ENCODE measurements around the gene ZNF668. TPM values are rescaled to one million over a fixed set of nuclear protein-coding genes. Genes with fewer than 3 reads are reported as not detected.
A peak's percentile ranks its signal among the peaks of the same experiment; 100 is the strongest.
"Not testable (repeated sequence)": the region's sequence is repeated elsewhere in the genome, so short reads cannot be mapped to it uniquely, and the experiment has no call there.

Gene ZNF668
- total RNA-seq, 1 donor from 2014 or later: 5.4 TPM

DNA sequence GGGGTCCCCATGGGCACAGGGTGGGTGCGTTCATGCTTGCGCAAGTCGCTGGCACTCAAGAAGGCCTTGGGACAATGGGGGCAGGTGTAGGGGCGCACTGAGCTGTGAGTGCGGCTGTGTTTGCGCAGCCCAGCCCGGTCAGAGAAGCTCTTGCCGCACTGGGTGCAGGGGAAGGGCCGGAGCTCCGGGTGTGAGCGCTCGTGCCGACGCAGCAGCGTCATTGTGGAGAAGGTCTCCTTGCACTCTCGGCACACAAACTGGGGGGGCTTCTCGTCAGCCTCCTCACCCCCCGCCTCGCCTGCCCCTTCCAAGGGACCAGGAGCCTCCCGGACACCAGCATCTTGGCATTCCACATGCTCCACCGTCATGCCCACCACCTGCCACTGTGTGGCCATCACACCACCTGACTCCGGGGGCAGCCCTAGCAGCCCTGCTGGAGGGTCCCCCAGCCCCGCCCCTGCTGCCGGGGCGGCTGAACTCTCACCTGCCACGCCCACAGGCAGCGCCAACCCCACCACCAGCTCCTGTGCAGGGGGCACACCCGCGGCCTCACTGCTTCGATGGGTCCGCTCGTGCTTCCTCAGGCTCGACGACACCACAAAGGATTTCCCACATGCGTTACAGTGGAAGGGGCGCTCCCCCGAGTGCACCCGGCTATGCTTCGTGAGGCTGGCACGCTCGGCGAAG is 12.8 kb downstream of the ZNF668 start:
- DNase-seq (ENCODE audit: low read depth in 2 of 2): no peak

GRCh38 chr16:31055613-31056012 is 18.4 kb downstream of the ZNF668 start:
- DNase-seq (ENCODE audit: low read depth in 2 of 2): no peak

DNA sequence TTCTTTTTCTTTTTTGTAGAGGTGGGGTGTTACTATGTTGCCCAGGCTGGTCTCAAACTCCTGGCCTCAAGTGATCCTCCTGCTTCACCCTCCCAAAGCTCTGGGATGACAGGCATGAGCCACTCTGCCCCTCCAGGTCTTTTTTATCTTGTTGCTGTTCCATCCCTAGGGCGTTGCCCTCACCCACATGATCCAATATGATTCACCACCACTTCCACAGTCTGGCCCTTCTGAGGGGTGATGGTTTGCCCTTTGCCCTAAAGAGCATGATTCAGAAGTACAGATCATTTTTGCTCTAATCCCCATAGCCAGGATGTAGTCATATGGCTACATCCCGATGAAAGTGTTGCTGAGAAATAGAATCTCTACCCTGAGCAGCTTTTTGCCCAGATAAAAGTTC is 21.9 kb downstream of the ZNF668 start:
- DNase-seq (ENCODE audit: low read depth in 2 of 2): peak in 1 of 2 donors; percentile 61

- DNase-seq (ENCODE audit: low read depth in 2 of 2): no peak
Measured at GRCh38 chr16:31050280-31051030, 23.6 kb downstream of the ZNF668 start.

GRCh38 chr16:31043898-31044481 is 30.1 kb downstream of the ZNF668 start:
- DNase-seq (ENCODE audit: low read depth in 2 of 2): no peak

DNA sequence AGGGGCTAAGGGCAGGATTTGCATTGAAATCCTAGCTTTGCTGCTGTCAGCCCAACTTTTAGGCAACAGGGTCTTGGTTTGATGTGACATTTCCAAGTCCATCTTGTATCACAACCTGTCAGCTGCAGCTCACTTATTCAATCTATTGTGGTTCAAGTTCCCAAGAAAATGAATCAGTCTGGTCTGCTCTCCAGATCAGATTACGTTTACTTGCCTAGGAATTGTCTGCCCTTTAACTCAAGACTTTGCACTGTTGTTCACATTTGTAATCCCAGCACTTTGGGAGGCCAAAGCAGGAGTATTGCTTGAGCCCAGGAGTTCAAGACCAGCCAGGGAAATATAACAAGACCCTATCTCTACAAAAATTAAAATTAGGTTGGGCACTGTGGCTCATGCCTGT is 30.7 kb downstream of the ZNF668 start:
- no peak for DNase-seq (ENCODE audit: low read depth in 2 of 2)

DNA sequence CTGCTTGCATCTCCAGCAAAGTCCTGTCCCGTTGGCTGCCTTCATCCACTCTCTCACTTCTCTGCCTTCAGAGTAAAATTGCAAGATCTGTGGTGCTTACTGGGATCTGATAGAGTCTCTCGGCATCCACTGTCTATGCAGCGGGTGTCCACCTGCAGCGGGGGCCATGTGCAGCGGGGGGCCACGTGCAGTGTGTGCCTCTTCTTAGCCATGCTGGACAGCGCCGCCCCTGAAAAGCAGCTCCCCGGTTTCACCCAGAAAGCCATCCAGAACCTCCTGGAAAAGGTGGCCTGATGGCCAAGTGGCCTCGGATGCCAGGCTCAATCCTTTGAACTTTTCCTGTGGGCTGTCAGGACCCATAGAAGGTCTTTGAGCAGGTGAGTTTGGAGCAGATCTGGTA is 31.2 kb downstream of the ZNF668 start:
- no peak for DNase-seq (ENCODE audit: low read depth in 2 of 2)

GRCh38 chr16:31038993-31039392 is 35.0 kb downstream of the ZNF668 start:
- no peak for DNase-seq (ENCODE audit: low read depth in 2 of 2)

DNA sequence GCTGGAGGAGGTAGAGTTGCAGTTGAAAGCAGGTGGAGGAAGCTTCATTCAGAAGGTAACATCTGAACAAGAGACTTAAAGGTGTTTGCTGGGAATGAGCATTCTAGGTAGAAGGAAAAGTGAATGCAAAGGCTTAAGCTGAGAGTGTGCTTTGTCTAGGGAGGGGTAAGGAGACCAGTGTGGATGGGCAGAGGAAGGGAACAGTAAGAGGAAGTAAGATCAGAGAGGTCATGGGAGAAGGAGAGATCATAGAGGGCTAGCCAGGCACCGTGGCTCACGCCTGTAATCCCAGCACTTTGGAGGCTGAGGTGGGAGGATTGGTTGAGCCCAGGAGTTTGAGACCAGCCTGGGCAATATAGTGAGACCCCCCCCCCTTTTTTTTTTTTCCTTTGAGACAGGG is 37.3 kb downstream of the ZNF668 start:
- no peak for DNase-seq (ENCODE audit: low read depth in 2 of 2)

GRCh38 chr16:31033709-31034492 is 40.1 kb downstream of the ZNF668 start:
- peak; percentile 68 to 84 for DNase-seq (ENCODE audit: low read depth in 2 of 2)

- peak; percentile 90 to 94 for DNase-seq (ENCODE audit: low read depth in 2 of 2)
Measured at GRCh38 chr16:31032736-31033708, 41.0 kb downstream of the ZNF668 start, which contains the start of gene STX4. STX4 (plus strand) TSS chr16:31033558; CDS start chr16:31033806, 248 bp downstream.

DNA sequence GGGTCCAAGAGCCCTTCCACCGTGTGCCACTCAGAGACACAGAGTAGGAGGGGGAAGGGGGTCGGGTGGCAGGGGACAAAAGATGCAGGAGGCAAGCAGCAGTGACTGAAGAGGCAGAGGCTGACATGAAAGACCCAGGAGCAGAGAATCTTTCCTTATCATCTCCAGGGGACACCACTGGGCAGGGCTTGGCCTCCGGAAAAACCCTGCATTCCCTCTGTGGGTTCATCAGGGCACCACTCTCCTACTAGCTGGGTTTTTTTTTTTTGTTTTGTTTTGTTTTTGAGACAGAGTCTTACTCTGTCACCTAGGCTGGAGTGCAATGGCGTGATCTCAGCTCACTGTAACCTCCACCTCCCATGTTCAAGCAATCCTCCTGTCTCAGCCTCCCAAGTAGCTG is 42.8 kb downstream of the ZNF668 start:
- DNase-seq (ENCODE audit: low read depth in 2 of 2): no peak

DNA sequence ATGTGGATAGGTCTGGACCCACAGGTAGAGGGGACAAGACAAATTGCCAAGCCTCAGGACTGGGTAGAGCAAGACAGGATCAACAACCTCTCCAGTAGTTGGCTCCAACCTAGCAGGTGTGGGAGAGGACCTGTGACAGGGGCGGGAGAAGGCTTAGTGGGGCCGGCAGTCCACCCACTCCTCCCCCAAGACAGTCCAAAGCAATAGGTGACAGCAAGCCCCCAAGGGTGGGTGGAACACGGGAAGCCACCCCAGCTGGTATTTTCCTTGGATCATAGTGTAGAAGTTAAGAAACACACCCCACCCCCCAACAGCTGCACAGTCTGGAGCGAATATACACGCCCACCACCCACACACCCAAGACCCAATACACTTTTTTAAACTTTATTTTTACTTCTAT is 44.8 kb downstream of the ZNF668 start:
- DNase-seq (ENCODE audit: low read depth in 2 of 2): no peak

DNA sequence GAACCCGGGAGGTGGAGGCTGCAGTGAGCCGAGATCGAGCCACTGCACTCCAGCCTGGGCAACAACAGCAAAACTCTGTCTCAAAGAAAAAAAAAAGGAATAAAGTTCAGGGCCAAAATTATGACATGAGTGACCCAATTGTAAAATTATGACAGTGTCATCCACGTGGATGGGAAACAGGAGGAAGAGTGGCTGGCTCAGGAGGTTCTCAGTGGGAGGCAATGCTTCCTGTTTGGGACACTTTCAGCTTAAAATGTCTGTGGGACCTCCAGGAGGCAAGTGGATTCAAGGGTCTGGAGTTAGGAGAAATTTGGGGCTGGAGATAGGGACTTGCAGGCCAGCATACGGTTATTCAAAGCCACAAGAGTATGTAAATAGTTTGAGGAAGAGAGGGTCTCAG is 48.7 kb downstream of the ZNF668 start:
- no peak for DNase-seq (ENCODE audit: low read depth in 2 of 2)

- no peak for DNase-seq (ENCODE audit: low read depth in 2 of 2)
Measured at GRCh38 chr16:31023627-31024226, 50.3 kb downstream of the ZNF668 start.

GRCh38 chr16:31023252-31023602 is 50.8 kb downstream of the ZNF668 start:
- DNase-seq (ENCODE audit: low read depth in 2 of 2): no peak

GRCh38 chr16:31022544-31023251 is 51.3 kb downstream of the ZNF668 start:
- no peak for DNase-seq (ENCODE audit: low read depth in 2 of 2)

- DNase-seq (ENCODE audit: low read depth in 2 of 2): no peak
Measured at GRCh38 chr16:31020536-31020935, 53.5 kb downstream of the ZNF668 start.

DNA sequence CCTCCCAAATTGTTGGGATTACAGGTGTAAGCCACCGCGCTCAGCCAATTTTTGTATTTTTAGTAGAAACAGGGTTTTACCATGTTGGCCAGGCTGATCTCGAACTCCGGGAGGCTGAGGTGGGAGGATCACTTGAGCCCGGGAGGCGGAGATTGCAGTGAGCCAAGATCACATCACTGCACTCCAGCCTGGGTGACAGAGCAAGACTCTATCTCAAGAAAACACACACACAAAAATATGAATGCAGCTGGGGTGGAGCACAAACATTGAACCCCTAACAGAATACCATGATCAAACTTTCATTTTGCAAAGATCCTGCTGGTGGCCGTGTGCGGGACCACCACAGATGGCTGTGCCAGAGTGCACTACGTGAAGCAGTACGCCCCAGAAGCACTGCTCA is 56.3 kb downstream of the ZNF668 start:
- not testable (repeated sequence) for DNase-seq (ENCODE audit: low read depth in 2 of 2)

- no peak for DNase-seq (ENCODE audit: low read depth in 2 of 2)
Measured at GRCh38 chr16:31016018-31016417, 58.0 kb downstream of the ZNF668 start.

Data from dermis microvascular lymphatic vessel endothelial cell (primary cell).